ENCODE results near the gene KCNJ14.
"Not testable (repeated sequence)": the region's sequence is repeated elsewhere in the genome, so short reads cannot be mapped to it uniquely, and the experiment has no call there.

KCNJ14 gene

DNA sequence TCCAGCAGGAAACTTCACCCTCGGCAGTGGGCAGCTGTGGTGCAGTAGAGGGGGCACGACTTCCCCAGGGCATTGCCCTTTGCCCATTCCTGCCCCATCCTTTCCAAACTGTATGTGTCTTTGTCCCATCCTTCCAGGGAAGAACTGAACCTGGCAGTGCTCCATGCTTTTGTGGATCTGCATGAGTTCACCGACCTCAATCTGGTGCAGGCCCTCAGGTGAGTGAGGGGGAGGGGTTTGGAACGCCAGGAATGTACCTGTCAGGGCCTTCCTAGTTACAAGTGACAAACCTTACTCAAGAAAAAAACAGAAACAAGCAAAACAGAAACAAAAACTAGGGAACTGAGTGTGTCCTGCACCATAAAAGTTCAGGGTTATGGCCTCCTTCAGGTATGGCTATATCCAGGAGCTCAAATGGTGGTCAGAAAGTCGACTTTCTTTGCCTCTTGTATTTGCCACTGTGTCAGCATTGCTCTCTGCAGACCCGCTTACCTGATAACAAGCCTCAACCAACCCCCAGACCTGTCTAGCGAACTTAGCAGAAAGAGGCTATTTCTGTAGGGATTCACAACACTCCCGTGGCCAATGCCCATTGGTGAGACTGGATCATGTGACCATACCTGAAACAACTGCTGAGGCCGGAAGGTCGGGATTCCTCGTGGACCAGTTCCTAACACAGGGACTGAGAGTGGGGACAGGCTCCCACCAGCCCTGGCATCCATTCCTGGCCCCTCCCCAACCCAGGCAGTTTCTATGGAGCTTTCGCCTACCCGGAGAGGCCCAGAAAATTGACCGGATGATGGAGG lies 18.0 kb downstream of the KCNJ14 start:
- DNase-seq, result no peak

DNA sequence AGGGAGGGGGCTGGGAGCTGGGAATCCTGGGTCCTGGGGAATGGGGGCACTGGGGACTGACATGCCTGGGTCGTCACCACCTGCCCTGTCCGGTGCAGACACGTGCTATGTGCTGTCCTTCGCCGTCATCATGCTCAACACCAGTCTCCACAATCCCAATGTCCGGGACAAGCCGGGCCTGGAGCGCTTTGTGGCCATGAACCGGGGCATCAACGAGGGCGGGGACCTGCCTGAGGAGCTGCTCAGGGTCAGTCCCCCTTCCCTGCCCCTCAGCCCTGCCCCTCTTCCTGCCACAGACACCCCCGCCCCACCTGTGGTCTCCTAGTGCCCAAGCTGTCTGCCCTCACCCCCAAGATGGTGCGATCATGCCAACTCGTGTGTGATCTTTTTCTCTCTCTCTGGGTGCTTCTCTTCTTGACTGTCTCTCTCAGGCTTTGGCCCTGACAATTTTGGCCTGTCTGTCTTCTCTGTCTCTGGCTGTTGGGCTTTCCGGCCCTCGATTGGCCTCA lies 18.8 kb downstream of the KCNJ14 start:
- no peak for DNase-seq

DNA sequence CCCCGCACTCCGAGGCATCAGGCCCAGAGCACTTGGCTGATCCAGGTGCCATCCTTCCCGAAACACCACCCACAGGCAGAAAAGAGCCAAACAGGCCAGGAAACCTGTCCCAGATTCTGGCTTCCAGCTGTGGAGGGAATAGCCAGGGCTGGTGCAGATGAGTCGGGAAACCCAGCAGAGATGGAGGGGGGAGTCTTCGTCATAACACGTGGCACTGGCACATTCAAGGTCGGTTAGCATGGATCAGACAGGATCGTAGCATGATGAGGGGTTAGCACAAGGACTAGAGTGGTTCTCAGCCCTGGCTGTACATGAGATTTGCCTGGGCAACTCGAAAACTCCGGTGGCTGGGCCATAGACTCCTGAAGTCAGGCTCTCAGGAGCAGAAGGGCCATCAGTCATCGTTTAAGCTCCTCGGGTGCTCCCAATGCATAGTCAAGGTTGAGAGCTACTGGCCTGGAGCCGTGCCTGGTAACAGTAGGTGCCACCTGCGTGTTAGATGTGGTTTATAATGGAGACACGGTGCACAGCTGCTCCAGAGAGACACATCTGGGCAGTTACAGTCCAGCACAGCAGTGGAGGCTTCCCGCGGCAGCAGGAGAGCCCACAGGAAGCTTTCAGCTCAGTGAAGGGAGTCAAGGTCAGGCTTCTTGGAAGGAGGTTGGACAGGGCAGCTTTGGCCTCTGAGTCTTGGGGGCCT lies 20.1 kb downstream of the KCNJ14 start:
- no peak for DNase-seq

DNA sequence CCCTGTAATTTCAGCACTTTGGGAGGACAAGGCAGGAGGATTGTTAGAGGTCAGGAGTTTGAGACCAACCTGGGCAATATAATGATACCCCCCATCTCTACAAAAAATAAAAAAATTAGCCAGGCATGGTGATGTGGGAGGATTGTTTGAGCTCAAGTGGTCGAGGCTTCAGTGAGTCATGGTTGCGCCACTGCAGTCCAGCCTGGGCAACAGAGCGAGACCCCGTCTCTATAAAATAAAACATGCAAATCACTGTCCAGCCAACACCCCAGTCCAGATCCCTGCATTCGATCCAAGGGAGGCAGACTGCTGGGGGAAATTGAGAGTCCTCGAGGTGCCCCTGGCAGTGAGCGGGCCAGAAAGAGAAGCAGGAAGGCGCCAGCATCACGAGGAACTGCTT lies 20.8 kb downstream of the KCNJ14 start:
- no peak for DNase-seq

DNA sequence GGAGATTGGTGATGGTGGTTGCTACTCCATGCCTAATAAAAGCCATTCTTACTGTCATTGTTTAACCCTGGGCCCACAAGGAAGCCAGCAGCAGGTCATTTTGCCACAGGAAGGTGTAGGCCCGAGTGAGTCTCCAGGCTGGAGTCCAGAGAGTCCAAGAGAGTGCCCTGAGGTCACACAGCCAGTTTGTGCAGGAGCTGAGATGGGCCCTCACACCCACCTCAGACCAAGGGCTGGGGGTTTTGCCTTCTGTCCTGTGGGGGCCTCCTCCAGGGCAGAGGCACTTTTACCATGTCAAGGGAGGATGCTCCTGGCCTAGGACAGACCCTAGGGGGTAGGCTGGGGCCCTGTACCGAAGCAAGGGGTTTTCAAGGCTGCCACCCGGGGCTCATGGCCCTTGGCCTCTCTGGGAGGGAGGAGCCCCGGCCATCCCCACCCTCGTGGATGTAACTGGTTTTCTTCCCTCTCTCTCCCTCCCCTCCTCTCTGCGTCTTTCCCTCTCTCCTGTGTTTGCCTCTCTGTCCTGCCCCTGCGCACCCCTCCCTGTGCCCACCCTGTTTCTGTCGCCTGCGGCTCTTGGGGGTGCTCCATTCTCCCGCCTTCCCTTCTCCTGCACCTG lies 21.8 kb downstream of the KCNJ14 start:
- DNase-seq, result no peak

DNA sequence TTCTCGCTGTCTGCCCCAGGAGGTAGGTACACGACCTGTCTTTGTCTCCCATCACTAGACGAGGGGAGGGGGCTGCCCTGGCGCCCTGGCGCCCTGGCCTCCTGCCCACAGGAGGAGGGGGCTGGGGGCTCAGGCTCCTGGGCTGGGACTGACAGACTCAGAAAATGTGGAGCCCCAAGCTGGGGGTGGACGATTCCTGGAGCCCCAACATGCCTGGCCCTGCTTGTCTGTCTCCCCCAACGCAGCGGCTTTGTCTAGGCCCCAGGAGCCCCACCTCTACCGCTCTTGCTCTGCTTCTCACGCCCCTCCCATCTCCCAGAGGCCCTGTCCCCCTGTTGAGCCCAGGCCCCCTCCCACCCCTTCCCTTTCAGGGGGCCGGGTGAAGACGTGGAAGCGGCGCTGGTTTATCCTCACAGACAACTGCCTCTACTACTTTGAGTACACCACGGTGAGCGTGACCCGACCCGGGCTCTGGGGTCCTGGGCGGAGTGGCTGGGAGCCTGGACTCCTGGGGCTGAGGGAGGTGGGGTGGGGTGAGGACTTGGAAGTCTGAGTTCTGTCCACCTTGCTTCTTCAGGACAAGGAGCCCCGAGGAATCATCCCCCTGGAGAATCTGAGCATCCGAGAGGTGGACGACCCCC lies 22.4 kb downstream of the KCNJ14 start:
- no peak for DNase-seq

DNA sequence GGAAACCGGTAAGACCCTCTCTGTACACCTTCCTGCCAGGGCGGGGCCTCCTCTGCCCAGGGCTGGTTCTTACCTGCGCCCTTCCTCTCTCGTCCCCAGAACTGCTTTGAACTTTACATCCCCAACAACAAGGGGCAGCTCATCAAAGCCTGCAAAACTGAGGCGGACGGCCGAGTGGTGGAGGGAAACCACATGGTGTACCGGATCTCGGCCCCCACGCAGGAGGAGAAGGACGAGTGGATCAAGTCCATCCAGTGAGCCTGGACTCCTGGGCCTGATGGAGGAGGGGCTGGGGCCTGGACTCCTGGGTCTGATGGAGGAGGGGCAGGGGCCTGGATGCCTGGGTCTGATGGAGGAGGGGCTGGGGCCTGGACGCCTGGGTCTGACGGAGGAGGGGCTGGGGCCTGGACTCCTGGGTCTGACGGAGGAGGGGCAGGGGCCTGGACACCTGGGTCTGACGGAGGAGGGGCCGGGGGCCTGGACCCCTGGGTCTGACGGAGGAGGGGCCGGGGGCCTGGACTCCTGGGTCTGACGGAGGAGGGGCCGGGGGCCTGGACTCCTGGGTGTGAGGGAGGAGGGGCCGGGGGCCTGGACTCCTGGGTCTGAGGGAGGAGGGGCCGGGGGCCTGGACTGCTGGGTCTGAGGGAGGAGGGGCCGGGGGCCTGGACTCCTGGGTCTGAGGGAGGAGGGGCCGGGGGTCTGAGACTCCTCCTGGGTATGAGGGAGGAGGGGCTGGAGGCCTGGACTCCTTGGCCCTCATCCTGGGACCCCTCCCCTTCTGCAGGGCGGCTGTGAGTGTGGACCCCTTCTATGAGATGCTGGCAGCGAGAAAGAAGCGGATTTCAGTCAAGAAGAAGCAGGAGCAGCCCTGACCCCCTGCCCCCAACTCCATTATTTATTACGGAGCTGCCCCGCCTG lies 23.2 kb downstream of the KCNJ14 start:
- no peak for DNase-seq

DNA sequence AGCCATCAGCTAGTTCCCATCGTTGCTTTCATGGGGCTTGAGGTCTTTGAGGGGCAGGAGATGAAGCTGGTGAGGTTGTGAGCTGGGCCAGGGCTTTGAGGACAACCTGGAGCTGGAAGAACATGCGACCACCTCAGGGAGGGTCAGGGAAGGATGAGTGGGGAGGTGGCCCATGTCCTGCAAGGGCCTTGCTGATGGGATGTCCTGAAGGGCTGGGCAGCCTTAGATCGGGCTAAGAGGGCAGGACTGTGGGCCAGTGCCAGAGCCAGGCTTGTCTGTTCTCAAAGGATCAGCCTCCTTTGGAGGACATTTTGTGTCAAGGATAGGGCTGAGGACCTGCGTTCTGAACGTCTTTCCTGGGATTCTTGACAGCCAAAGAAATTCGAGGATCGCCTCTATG lies 24.3 kb downstream of the KCNJ14 start:
- DNase-seq, result no peak

DNA sequence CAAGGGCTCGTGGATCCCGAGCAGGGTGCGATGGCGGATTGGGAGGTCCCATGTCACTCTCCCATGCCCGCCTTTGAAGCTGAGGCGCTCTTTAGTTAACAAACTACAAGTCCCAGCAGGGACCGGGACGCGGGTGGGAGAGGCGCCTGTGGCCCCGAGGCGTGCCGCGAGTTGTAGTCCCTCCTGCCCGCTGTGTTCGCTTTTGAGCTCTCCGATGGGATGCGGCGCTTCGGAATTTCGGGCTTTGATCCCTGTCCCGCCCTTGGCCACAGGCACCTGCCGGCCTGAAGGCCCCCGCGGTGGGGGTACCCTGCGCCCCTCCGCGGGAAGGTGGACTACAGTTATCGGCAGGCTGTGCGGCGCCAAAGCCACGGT lies 24.8 kb downstream of the KCNJ14 start:
- DNase-seq, result peak; percentile 14

DNA sequence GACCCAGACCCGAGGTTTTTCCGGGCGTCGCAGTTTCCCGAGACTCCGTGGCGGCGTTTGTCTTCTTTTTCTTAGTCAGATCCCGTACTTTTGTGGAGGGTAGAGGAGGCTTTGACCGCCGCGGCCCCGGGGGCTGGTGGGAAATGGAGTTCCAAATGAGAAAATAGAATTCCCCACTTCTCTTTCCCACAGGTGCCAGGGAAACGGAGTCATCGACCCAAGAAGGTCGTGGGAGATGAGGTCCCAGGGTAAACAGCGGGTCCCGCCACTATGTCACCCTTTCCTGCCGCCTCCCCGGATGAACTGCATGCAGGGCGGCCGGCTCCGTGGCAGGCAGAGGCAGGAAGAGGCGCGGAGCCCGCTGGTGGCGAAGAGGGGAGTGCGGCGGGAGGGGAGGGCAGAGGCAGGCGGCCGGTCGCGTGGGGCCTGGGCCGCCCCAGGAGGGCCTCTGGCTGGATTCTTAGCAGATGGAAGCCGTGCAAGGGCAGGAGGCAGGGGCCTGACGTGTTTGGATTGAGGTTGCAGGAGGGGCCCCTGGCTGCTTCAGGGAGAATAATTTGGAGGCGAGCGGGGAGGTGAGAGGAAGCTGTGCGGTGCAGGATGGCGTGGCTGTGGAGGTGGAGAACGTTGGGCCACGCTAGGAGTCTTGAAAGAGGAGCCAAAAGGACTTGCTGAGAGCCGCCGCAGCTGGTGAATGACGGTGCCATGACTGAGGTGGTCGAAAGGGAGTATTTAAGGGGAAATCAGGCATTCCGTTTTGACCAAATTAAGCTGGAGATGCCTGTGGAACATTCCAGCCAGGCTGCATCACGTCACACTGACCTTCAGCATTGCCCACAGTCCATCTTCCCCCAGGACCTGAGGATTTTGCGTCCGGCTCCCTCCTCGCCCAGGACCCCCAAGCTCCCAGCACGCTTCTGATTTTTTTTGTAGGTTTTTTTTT lies 25.5 kb downstream of the KCNJ14 start:
- peak; percentile 35 for DNase-seq

DNA sequence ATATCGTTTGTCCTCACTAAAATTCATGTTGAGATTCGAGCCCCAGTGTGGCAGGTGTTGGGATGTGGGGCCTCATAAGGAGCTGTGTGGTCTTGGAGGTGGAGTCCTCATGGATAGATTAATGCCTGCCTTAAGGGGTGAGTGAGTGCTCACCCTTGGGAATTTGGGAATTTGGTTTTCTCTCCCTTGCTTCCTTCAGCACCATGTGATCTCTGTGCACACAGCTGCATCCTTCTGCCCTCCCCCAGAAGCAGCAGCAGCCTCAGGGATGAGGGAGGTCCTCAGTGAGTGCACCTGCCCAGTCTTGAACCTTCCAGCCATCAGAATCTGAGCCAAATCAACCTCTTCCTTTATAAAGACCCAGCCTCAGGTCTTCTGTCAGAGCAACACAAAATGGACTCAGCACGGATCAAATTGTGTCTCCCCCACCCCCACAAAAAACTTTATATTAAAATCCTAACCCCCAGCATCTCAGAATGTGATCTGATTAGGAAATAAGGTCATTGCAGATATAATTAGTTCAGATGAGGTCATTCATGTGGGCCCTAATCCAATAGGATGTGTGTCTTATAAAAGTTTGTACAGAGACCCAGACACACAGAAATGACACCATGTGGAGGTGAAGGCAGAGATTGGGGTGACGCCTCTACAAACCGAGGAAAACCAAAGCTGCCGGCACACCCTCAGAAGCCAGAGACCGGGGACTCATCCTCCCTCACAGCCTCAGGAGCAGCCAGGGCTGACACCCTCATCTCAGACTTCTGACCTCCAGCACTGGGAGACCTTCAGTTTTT lies 26.7 kb downstream of the KCNJ14 start:
- no peak for DNase-seq

DNA sequence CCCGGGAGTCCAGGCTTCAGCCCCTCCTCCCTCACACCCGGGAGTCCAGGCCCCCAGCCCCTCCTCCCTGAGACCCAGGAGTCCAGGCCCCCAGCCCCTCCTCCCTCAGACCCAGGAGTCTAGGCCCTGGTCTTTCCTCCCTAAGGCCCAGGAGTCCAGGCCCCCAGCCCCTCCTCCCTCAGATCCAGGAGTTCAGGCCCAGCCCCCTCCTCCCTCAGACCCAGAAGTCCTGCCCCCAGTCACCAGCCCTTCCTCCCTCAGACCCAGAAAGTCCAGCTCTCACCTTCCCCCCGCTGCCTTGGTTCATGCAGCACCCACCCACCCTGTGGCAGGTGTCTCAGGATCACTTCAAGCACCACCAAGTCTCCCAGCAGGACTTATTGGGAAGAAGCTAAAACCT lies 27.9 kb downstream of the KCNJ14 start:
- DNase-seq, result no peak

DNA sequence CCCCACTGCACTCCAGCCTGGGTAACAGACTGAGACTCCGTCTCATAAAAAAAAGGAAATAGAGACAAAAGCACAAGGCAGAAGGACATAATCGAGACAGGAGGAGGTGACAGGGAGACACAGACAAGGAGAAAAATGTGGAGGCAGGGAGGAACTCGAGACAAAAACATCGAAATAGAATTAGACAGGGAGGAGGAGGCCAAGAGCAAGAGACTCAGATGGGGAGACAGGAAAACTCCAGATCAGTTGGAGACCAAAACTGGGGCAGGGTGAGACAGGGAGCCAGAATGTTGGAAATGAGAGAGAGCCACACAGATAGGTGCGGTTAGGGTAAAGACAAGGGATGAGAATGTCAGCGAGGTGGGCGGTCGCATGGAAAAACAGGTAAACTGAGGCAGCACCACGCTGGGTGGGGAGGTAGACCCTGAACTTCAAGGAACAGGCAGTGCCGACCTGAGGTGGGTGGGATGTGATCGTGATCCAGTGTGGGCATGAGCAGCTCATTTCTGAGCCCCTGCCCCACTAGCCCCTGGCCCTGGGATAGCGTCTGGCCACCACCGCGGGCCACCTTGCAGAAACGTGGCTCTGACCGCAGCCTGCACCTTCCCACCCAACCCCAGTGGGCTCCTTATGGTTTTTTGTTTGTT lies 29.0 kb downstream of the KCNJ14 start:
- no peak for DNase-seq

DNA sequence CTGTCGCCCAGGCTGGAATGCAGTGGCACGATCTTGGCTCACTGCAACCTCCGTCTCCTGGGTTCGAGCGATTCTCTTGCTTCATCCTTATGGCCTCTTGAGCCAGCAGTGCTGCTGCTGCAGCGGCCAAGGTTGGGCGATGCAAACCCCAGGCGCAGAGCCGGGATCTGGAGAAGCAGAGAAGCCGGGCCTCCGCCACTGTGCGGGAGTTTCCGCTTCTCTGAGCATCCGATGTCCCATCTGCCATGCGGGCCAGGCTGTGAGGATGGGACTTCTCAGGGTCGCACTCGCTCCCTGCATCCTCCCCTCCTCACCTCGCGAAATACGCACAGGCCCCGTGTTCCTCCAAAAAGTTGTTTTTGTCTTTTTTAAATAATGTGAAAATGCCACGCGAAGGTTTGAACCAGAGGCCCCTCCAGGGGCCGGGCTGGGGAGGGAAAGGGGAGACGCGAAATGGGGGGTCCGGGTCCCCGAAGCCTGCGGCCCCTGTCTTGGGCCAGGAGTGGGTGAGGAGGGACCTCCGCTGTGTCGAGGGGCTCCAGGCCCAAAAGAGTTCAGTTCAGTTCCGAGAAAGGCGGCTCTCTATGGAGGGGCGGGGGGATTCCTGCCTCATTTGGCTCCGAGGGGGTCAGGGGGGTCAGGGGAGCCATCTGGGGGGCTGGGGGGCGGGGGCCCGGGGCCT lies 29.7 kb downstream of the KCNJ14 start:
- DNase-seq, result no peak

DNA sequence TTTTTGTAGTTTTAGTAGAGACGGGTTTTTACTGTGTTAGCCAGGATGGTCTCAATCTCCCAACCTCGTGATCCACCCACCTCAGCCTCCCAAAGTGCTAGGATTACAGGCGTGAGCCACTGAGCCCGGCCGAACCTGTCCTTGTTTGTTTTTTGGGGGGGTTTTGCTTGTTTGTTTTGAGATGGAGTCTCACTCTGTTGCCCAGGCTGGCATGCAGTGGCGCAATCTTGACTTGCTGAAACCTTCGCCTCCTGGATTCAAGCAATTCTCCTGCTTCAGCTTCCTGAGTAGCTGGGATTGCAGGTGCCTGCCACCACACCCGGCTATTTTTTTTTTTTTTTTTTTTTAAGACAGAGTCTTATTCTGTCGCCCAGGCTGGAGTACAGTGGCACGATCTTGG lies 31.3 kb downstream of the KCNJ14 start:
- DNase-seq, result not testable (repeated sequence)

DNA sequence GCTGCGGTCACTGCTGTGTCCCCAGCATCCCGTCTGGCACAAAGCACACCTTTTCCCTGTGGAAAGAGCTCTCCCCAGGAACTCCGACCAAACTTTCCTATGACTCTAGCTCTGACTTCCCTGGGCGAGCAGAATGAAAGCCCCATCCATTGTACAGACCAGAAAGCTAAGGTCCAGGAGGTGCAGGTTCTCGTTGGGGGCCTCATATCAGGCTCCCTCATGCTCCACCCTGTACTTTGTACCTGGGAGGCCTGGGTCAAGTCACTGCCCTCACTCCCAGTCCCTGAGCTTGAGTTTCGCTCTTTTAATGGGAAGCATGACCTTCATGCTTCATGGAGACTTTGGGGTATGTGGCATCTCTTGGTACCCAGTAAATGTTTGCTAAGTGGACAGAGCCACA lies 32.2 kb downstream of the KCNJ14 start:
- DNase-seq, result no peak

DNA sequence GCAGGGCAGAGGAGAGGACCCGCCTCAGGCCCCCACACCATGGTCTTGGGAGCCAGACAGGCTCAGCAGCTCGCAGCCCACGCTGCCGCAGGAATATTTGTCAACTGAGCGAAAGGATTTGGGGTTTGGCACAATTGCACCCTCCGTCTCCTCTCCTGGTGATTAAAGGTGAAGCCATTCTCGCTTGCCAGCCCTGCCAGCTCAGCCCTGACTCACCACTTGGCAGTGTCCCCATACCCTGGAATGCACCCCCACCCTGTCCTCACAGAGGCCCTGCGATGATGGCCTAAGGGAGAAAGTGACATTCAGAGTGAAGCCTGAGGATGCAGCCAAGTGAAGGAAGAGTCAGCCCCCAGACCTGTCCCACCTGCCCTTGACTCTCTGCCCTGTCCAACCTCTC lies 32.6 kb downstream of the KCNJ14 start:
- DNase-seq, result no peak

DNA sequence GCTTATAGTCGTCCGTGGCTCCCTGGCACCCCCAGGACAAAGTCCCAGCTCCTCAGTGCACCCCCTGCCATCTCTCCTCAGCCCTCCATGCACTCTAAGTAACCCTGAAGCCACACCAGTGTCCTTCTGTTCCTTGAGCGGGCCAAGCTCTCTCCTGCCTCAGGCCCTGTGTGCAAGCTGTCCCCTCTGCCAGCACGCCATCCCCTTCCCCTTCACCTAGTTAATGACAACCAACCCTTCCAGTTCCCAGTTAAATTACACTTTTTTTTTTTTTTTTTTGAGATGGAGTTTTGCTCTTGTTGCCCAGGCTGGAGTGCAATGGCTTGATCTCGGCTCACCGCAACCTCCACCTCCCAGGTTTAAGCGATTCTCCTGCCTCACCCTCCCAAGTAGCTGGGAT lies 33.1 kb downstream of the KCNJ14 start:
- not testable (repeated sequence) for DNase-seq

DNA sequence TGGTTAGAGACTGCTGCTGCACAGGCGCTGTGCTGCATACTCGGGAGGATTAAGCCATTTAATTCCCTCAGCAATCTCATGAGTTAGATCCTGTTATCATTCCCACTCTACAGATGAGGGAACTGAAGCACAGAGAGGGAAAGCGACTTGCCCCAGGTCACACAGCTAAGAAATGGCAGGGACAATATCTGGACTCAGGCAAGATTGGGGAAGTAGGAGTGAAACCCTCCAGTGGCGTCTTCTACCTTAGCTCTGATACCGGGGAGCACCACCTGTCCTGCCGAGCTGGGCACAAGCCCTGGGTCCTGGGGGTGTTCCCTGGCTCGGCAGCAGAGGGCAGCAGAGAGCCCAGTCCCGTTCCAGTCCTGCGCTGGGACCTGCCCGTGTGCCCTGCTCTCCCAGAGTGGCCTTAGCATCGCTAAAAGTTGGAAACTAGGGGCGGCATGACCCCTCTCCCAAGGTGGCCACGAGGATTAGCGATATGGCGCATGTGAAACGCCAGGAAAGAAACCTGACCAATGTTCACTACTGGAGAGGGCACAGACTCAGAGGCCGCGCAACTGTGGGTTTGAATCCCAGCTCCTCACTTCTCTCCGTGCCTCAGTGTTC lies 34.3 kb downstream of the KCNJ14 start:
- DNase-seq, result peak; percentile 64

Data from stimulated activated naive CD4-positive, alpha-beta T cell treated with Interleukin-2 at 50 U/mL for 16 hours (primary cell).